Cardiac fibroblast (primary cell): ENCODE results near the gene MSI2.

Experiments used
- DNase-seq, 2 donors: peaks; one replicate each; pipeline versions ENCODE4 v3.0.0 to v3.0.0-alpha.2; 2010; ENCODE audit warnings: low read depth in 2 of 2
- H3K4me3 ChIP-seq, 2 donors: replicated peaks in 1 of 2; 1 replicate in 1 of 2; 2 replicates in 1 of 2; pipeline ENCODE4 v1.5.1; 2011; ENCODE audit warnings: low read depth in 2 of 2, low read length in 2 of 2, mild to moderate bottlenecking in 2 of 2, moderate library complexity in 1 of 2
- TF ChIP-seq, protein P1 (sequence below): IDR thresholded peaks from one replicate; pipeline ENCODE4 v1.5.1; 2011; ENCODE audit warnings: low read depth, mild to moderate bottlenecking, low read length, inconsistent platforms

MSI2 gene

DNA sequence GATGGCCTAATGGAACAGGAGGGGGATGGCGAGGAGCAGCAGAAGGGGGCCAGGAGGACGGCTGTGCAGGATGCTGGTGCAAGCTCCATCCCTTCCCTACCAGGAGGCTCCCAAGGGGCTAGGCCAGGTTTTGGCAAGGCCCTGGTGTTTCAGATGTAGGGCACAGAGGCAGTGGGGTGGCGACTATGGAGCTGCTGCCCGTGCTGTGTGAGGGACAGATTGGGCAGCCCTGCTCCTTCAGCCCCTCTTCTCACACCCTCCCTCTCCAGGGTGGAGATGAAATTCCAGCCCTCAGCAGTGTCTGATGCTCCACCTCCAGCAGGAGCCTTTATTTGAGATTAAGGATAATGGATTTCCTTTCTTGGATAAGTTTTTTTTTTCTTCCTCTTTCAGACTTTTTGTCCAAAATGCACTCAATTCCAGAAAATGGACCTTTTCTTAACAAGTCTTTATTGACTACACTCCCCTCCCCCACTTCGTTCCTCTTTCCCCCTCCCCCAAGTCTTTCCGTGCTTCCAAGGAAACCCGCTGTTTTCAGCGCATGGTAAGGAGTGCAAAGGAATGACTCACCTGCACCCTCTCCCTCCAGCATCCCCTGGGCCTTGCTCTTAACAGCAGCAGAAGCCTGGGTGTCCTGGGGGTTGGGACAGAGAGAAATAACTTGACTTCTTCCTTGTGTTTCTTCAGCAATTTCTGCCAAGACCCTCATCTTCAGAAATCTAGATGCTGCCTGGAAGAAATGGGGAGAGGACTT, 393.6 kb downstream of the MSI2 start:
- H3K4me3 ChIP-seq = no peak overlapping the region
- DNase-seq = peak; percentile 17 to 45
- TF ChIP-seq, protein P1, sequence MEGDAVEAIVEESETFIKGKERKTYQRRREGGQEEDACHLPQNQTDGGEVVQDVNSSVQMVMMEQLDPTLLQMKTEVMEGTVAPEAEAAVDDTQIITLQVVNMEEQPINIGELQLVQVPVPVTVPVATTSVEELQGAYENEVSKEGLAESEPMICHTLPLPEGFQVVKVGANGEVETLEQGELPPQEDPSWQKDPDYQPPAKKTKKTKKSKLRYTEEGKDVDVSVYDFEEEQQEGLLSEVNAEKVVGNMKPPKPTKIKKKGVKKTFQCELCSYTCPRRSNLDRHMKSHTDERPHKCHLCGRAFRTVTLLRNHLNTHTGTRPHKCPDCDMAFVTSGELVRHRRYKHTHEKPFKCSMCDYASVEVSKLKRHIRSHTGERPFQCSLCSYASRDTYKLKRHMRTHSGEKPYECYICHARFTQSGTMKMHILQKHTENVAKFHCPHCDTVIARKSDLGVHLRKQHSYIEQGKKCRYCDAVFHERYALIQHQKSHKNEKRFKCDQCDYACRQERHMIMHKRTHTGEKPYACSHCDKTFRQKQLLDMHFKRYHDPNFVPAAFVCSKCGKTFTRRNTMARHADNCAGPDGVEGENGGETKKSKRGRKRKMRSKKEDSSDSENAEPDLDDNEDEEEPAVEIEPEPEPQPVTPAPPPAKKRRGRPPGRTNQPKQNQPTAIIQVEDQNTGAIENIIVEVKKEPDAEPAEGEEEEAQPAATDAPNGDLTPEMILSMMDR = no peak

DNA sequence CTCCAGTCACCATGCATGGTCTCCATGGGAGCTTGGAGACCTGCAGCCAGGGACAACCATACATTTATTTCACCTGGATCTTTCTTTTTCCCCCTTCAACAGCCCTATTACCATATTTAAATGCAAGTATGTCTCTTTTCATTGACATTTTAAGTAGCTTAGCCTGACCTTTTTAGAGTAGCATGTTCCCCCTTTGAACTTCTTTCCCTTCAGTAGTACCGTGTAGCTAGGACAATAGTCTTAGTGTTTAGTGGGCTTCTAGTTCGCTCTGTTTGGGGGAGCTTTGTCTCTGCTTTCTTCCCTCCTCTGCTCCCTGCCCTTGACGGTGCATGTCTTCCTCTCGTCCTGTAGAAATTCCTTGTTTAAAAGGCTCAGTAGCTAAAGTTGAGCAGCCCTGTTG, 394.2 kb downstream of the MSI2 start:
- H3K4me3 ChIP-seq = no peak overlapping the region
- no peak for DNase-seq
- TF ChIP-seq, protein P1 = no peak

DNA sequence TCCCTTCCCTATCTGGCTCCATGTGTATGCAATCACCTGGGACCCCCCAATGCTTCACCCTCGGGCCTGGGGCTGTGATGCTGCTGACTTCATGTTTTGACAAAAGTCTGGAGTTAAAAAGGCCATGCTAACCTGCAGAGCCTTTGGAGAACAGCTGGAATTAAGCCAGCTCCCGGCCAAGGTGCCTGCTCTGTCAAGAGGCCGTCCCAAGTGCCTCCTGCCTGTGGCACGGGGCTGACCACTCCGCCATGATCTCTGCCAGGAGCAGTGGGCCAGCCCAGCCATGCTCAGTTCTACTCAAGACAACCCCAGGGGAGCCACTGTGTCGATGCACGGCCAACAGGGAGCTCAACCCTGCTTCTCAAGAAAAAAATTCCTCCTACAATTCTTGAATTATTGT, 395.1 kb downstream of the MSI2 start:
- no peak overlapping the region for H3K4me3 ChIP-seq
- no peak for DNase-seq
- TF ChIP-seq, protein P1 = no peak

DNA sequence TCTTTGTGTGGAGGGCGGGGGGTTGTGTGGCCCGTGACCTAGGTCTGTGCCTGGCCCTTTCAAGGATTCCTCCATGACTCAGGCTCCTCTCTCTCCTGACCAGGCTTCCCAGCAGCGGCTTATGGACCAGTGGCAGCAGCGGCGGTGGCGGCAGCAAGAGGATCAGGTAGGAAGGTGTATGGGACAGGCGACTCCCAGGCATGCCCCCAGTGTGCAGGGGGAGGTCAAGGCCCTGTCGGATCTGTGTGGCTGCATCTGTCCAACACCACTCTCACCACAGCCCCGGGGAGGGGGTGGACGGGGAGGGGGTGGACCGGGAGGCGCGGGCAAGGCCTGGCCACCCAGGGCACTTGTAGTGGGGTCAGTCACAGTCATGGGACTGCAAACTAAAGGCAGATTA, 395.7 kb downstream of the MSI2 start:
- TF ChIP-seq, protein P1 = no peak
- no peak overlapping the region for H3K4me3 ChIP-seq
- no peak for DNase-seq

DNA sequence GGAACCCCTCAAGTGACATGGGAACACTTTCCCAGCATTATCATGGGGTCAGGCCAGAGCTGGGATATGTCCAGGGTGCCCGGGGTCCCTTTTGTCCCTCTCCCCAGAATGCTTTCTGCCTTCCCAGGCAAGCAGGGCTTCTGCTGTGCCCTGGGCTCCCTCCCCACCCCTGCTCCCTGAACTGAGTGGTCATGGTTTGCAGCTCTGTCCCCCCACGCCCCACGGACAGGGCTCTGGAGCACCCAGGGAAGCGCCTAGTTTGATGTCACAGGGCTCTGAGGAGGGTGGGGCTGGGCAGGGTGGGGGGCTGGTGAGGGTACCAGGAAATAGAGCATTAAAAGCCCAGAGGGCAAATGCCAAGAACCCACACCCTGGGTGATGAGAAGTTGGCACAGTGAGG, 396.5 kb downstream of the MSI2 start:
- TF ChIP-seq, protein P1 = no peak
- no peak for DNase-seq
- H3K4me3 ChIP-seq = no peak overlapping the region

DNA sequence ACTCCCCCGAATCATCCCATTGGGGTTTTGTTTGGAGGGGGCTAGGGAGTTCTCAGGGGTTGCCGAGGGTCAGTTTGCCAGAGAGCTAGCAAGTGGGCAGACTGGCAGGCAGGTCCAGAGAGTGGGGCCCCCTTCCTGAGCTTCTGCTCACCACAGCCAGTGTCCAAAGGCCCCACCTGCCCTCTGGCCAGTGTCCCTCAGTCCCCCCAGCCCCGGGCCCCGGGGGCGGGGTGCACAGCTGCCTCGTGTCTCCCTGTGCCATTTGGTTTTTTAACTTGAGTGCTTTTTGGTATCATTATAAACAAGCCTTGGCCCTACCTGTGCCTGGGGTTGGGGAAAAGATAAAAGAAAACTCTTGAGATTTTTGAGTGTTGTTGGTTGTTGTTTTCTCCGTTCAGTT, 397.0 kb downstream of the MSI2 start:
- TF ChIP-seq, protein P1 = no peak
- no peak overlapping the region for H3K4me3 ChIP-seq
- DNase-seq = no peak
